ENCODE results near the gene SPTBN2. TPM values are rescaled to one million over a fixed set of nuclear protein-coding genes. Genes with fewer than 3 reads are reported as not detected.

Gene SPTBN2
- total and polyA plus RNA-seq, 8 donors, result 7.5 to 26.4 (median 9.0) TPM

GRCh38 chr11:66721939-66722338 lies 7.1 kb downstream of the SPTBN2 start:
- peaks cover 12 to 54% of the 10 kb centered on the region in 2 donors for H3K27me3 ChIP-seq
- no peak for TF ChIP-seq CTCF (IDR thresholded peaks at IDR 0.05)
- no peak overlapping the region for H3K27ac ChIP-seq
- no peaks in the 10 kb centered on the region for H3K9me3 ChIP-seq
- DNase-seq (no peak), ATAC-seq (no peak)
- no peaks in the 10 kb centered on the region for H3K36me3 ChIP-seq
- no peak overlapping the region for H3K4me3 ChIP-seq
- intact Hi-C loops (cut with DNase I), result no loop called here
- H3K4me1 ChIP-seq, result peaks cover 0 to 4% of the 10 kb centered on the region in 2 donors

- Histone ChIP-seq H3K27ac (no peak overlapping the region), H3K4me1 (peaks cover 0 to 4% of the 10 kb centered on the region in 2 donors), H3K36me3 (no peaks in the 10 kb centered on the region), H3K4me3 (no peak overlapping the region), H3K27me3 (peaks cover 4 to 44% of the 10 kb centered on the region in 2 donors), H3K9me3 (no peaks in the 10 kb centered on the region)
- no peak for TF ChIP-seq CTCF (IDR thresholded peaks at IDR 0.05)
- DNase-seq (no peak), ATAC-seq (no peak)
- intact Hi-C loops (cut with DNase I), result no loop called here
Measured at GRCh38 chr11:66720899-66721470, 8.0 kb downstream of the SPTBN2 start.

- Histone ChIP-seq H3K9me3 (no peaks in the 10 kb centered on the region), H3K36me3 (no peaks in the 10 kb centered on the region), H3K27me3 (peaks cover under 1 to 38% of the 10 kb centered on the region in 2 donors), H3K27ac (no peak overlapping the region), H3K4me3 (no peak overlapping the region), H3K4me1 (peaks cover 0 to 4% of the 10 kb centered on the region in 2 donors)
- no peak for TF ChIP-seq CTCF (IDR thresholded peaks at IDR 0.05)
- ATAC-seq (peak; percentile 70), DNase-seq (peak in 3 of 4 donors; percentile 73 to 83 (median 82))
- intact Hi-C loops (cut with DNase I), result no loop called here
Measured at GRCh38 chr11:66720223-66720898, 8.7 kb downstream of the SPTBN2 start.

- H3K4me1 ChIP-seq, result peaks cover 0 to 4% of the 10 kb centered on the region in 2 donors
- H3K27ac ChIP-seq, result no peak overlapping the region
- ATAC-seq, result no peak
- DNase-seq, result no peak
- no peaks in the 10 kb centered on the region for H3K36me3 ChIP-seq
- no peaks in the 10 kb centered on the region for H3K9me3 ChIP-seq
- no peak for TF ChIP-seq CTCF (IDR thresholded peaks at IDR 0.05)
- H3K27me3 ChIP-seq, result peaks cover 0 to 28% of the 10 kb centered on the region in 2 donors
- intact Hi-C loops (cut with DNase I), result no loop called here
- H3K4me3 ChIP-seq, result no peak overlapping the region
Measured at GRCh38 chr11:66719111-66719872, 9.7 kb downstream of the SPTBN2 start.
